ENCODE results near the gene CAMK2N2.

Gene CAMK2N2

GRCh38 chr3:184291044-184291737, 29.8 kb upstream of the CAMK2N2 start:
- no peak for TF ChIP-seq CTCF (IDR thresholded peaks at IDR 0.05; ENCODE audit: low read depth, low read length, missing control alignments)
- H3K4me3 ChIP-seq (ENCODE audit: low read depth, low read length) = no peak overlapping the region
- in situ Hi-C loops (cut with HindIII; ENCODE audit: low sequenced_read_pairs) = no loop called here
- no peak for DNase-seq (ENCODE audit: low read depth)

GRCh38 chr3:184290331-184290730, 29.0 kb upstream of the CAMK2N2 start:
- no peak for TF ChIP-seq CTCF (IDR thresholded peaks at IDR 0.05; ENCODE audit: low read depth, low read length, missing control alignments)
- in situ Hi-C loops (cut with HindIII; ENCODE audit: low sequenced_read_pairs) = no loop called here
- no peak for DNase-seq (ENCODE audit: low read depth)
- no peak overlapping the region for H3K4me3 ChIP-seq (ENCODE audit: low read depth, low read length)

GRCh38 chr3:184289426-184289938, 28.1 kb upstream of the CAMK2N2 start:
- TF ChIP-seq CTCF (IDR thresholded peaks at IDR 0.05; ENCODE audit: low read depth, low read length, missing control alignments) = peak; percentile 73
- H3K4me3 ChIP-seq (ENCODE audit: low read depth, low read length) = no peak overlapping the region
- in situ Hi-C loops (cut with HindIII; ENCODE audit: low sequenced_read_pairs) = no loop called here
- DNase-seq (ENCODE audit: low read depth) = no peak

GRCh38 chr3:184284696-184285095, 23.3 kb upstream of the CAMK2N2 start:
- in situ Hi-C loops (cut with HindIII; ENCODE audit: low sequenced_read_pairs) = no loop called here
- TF ChIP-seq CTCF (IDR thresholded peaks at IDR 0.05; ENCODE audit: low read depth, low read length, missing control alignments) = peak; percentile 38

GRCh38 chr3:184283681-184284080, 22.3 kb upstream of the CAMK2N2 start:
- H3K4me3 ChIP-seq (ENCODE audit: low read depth, low read length) = no peak overlapping the region
- in situ Hi-C loops (cut with HindIII; ENCODE audit: low sequenced_read_pairs) = no loop called here
- no peak for DNase-seq (ENCODE audit: low read depth)
- no peak for TF ChIP-seq CTCF (IDR thresholded peaks at IDR 0.05; ENCODE audit: low read depth, low read length, missing control alignments)

More at GRCh38 chr3:184284696-184285095, 23.3 kb upstream of the CAMK2N2 start:
- peak; percentile 29 for DNase-seq (ENCODE audit: low read depth)
- no peak overlapping the region for H3K4me3 ChIP-seq (ENCODE audit: low read depth, low read length)

- DNase-seq (ENCODE audit: low read depth) = no peak
- in situ Hi-C loops (cut with HindIII; ENCODE audit: low sequenced_read_pairs) = no loop called here
- no peak overlapping the region for H3K4me3 ChIP-seq (ENCODE audit: low read depth, low read length)
- TF ChIP-seq CTCF (IDR thresholded peaks at IDR 0.05; ENCODE audit: low read depth, low read length, missing control alignments) = no peak
Observed at GRCh38 chr3:184282941-184283340, 21.6 kb upstream of the CAMK2N2 start.

All from astrocyte of the cerebellum (primary cell).